Measurements from ENCODE around the gene LEMD3. TPM values are rescaled to one million over a fixed set of nuclear protein-coding genes. Genes with fewer than 3 reads are reported as not detected.

Gene LEMD3
- total RNA-seq, 2 donors from 2014 or later, result 20.2 to 27.3 TPM

GRCh38 chr12:65152012-65152411, 17.4 kb upstream of the LEMD3 start:
- DNase-seq (no peak), ATAC-seq (replicated peaks in 1 of 2) (peak in 1 of 2 donors; percentile 33)
- H3K27ac Mint-ChIP-seq, result no peak overlapping the region
- peaks cover 26% of the 10 kb centered on the region for H3K27me3 Mint-ChIP-seq (ENCODE audit: low read depth)
- peaks cover 26% of the 10 kb centered on the region for H3K4me1 Mint-ChIP-seq (ENCODE audit: low read depth)
- no peaks in the 10 kb centered on the region for H3K36me3 Mint-ChIP-seq (ENCODE audit: insufficient read depth in 2 of 2)
- no peak overlapping the region for H3K4me3 Mint-ChIP-seq
- no peaks in the 10 kb centered on the region for H3K9me3 Mint-ChIP-seq

- no peak overlapping the region for H3K27ac Mint-ChIP-seq
- ATAC-seq (replicated peaks in 1 of 2) (no peak), DNase-seq (no peak)
- no peaks in the 10 kb centered on the region for H3K9me3 Mint-ChIP-seq
- no peak overlapping the region for H3K4me3 Mint-ChIP-seq
- no peaks in the 10 kb centered on the region for H3K36me3 Mint-ChIP-seq (ENCODE audit: insufficient read depth in 2 of 2)
- H3K4me1 Mint-ChIP-seq (ENCODE audit: low read depth), result peaks cover 27% of the 10 kb centered on the region
- peaks cover 26% of the 10 kb centered on the region for H3K27me3 Mint-ChIP-seq (ENCODE audit: low read depth)
Observed at GRCh38 chr12:65152596-65152995, 16.8 kb upstream of the LEMD3 start.

- ATAC-seq (replicated peaks in 1 of 2), result peak; percentile 56 to 77
- Mint-ChIP-seq H3K4me3 (peak overlapping the region; percentile 71 to 72), H3K27me3 (ENCODE audit: low read depth) (peaks cover 26% of the 10 kb centered on the region), H3K4me1 (ENCODE audit: low read depth) (peaks cover 27% of the 10 kb centered on the region), H3K27ac (peak overlapping the region; percentile 82), H3K9me3 (no peaks in the 10 kb centered on the region), H3K36me3 (ENCODE audit: insufficient read depth in 2 of 2) (no peaks in the 10 kb centered on the region)
- DNase-seq, result peak in 1 of 2 donors; percentile 22
Observed at GRCh38 chr12:65155784-65156183, 13.6 kb upstream of the LEMD3 start.

- Mint-ChIP-seq H3K27me3 (ENCODE audit: low read depth) (peaks cover 24% of the 10 kb centered on the region), H3K9me3 (no peaks in the 10 kb centered on the region), H3K4me1 (ENCODE audit: low read depth) (peaks cover 27% of the 10 kb centered on the region), H3K36me3 (ENCODE audit: insufficient read depth in 2 of 2) (no peaks in the 10 kb centered on the region), H3K27ac (peak overlapping the region; percentile 82), H3K4me3 (peak overlapping the region; percentile 71 to 72)
- DNase-seq (peak in 1 of 2 donors; percentile 17), ATAC-seq (replicated peaks in 1 of 2) (peak; percentile 79 to 84)
Observed at GRCh38 chr12:65156366-65156841, 13.0 kb upstream of the LEMD3 start.

GRCh38 chr12:65157091-65157490, 12.3 kb upstream of the LEMD3 start:
- Mint-ChIP-seq H3K27ac (peak overlapping the region; percentile 82), H3K27me3 (ENCODE audit: low read depth) (peaks cover 17% of the 10 kb centered on the region), H3K4me3 (peak overlapping the region; percentile 71 to 72), H3K36me3 (ENCODE audit: insufficient read depth in 2 of 2) (no peaks in the 10 kb centered on the region), H3K9me3 (no peaks in the 10 kb centered on the region), H3K4me1 (ENCODE audit: low read depth) (peaks cover 23% of the 10 kb centered on the region)
- DNase-seq (no peak), ATAC-seq (replicated peaks in 1 of 2) (no peak)

- peak; percentile 53 to 66 for ATAC-seq (replicated peaks in 1 of 2)
- no peaks in the 10 kb centered on the region for H3K36me3 Mint-ChIP-seq (ENCODE audit: insufficient read depth in 2 of 2)
- H3K27ac Mint-ChIP-seq, result no peak overlapping the region
Observed at GRCh38 chr12:65162609-65163008, 6.8 kb upstream of the LEMD3 start.

GRCh38 chr12:65164244-65164643, 5.1 kb upstream of the LEMD3 start:
- no peak overlapping the region for H3K27ac Mint-ChIP-seq
- peaks cover 21% of the 10 kb centered on the region for H3K4me1 Mint-ChIP-seq (ENCODE audit: low read depth)
- ATAC-seq (replicated peaks in 1 of 2), result no peak
- H3K4me3 Mint-ChIP-seq, result no peak overlapping the region
- H3K36me3 Mint-ChIP-seq (ENCODE audit: insufficient read depth in 2 of 2), result no peaks in the 10 kb centered on the region
- no peak for DNase-seq
- peaks cover 15% of the 10 kb centered on the region for H3K27me3 Mint-ChIP-seq (ENCODE audit: low read depth)
- H3K9me3 Mint-ChIP-seq, result no peaks in the 10 kb centered on the region

More at GRCh38 chr12:65162609-65163008, 6.8 kb upstream of the LEMD3 start:
- DNase-seq, result no peak
- H3K27me3 Mint-ChIP-seq (ENCODE audit: low read depth), result peaks cover 15% of the 10 kb centered on the region
- no peaks in the 10 kb centered on the region for H3K9me3 Mint-ChIP-seq
- peaks cover 13% of the 10 kb centered on the region for H3K4me1 Mint-ChIP-seq (ENCODE audit: low read depth)
- H3K4me3 Mint-ChIP-seq, result no peak overlapping the region

GRCh38 chr12:65164774-65165173, 4.6 kb upstream of the LEMD3 start:
- Mint-ChIP-seq H3K4me3 (no peak overlapping the region), H3K36me3 (ENCODE audit: insufficient read depth in 2 of 2) (peaks cover 0 to 2% of the 10 kb centered on the region in 2 donors), H3K27ac (no peak overlapping the region), H3K27me3 (ENCODE audit: low read depth) (peaks cover 12% of the 10 kb centered on the region), H3K9me3 (no peaks in the 10 kb centered on the region), H3K4me1 (ENCODE audit: low read depth) (peaks cover 21% of the 10 kb centered on the region)
- DNase-seq, result no peak
- no peak for ATAC-seq (replicated peaks in 1 of 2)

- DNase-seq (no peak), ATAC-seq (replicated peaks in 1 of 2) (no peak)
- H3K9me3 Mint-ChIP-seq, result no peaks in the 10 kb centered on the region
- no peaks in the 10 kb centered on the region for H3K27me3 Mint-ChIP-seq (ENCODE audit: low read depth)
- peaks cover 30% of the 10 kb centered on the region for H3K4me1 Mint-ChIP-seq (ENCODE audit: low read depth)
- H3K27ac Mint-ChIP-seq, result peak overlapping the region; percentile 92
- peaks cover 0 to 11% of the 10 kb centered on the region in 2 donors for H3K36me3 Mint-ChIP-seq (ENCODE audit: insufficient read depth in 2 of 2)
- peak overlapping the region; percentile 91 to 93 for H3K4me3 Mint-ChIP-seq
Observed at GRCh38 chr12:65168681-65169319, 583 bp upstream of the LEMD3 start.

- Mint-ChIP-seq H3K27ac (peak overlapping the region; percentile 36), H3K36me3 (ENCODE audit: insufficient read depth in 2 of 2) (peaks cover 0 to 11% of the 10 kb centered on the region in 2 donors), H3K4me1 (ENCODE audit: low read depth) (peaks cover 28% of the 10 kb centered on the region), H3K4me3 (peak overlapping the region; percentile 91 to 93), H3K27me3 (ENCODE audit: low read depth) (no peaks in the 10 kb centered on the region), H3K9me3 (no peaks in the 10 kb centered on the region)
- ATAC-seq (replicated peaks in 1 of 2) (peak; percentile 52 to 57), DNase-seq (peak; percentile 71 to 74)
Observed at GRCh38 chr12:65170209-65170881, 962 bp downstream of the LEMD3 start.

- Mint-ChIP-seq H3K27ac (peak overlapping the region; percentile 1), H3K4me3 (peak overlapping the region; percentile 91 to 93), H3K36me3 (ENCODE audit: insufficient read depth in 2 of 2) (peaks cover 0 to 11% of the 10 kb centered on the region in 2 donors), H3K27me3 (ENCODE audit: low read depth) (no peaks in the 10 kb centered on the region), H3K9me3 (no peaks in the 10 kb centered on the region), H3K4me1 (ENCODE audit: low read depth) (peaks cover 28% of the 10 kb centered on the region)
- DNase-seq (peak in 1 of 2 donors; percentile 22), ATAC-seq (replicated peaks in 1 of 2) (no peak)
Observed at GRCh38 chr12:65171073-65171472, 1.7 kb downstream of the LEMD3 start.

- DNase-seq, result no peak
- peaks cover 28% of the 10 kb centered on the region for H3K4me1 Mint-ChIP-seq (ENCODE audit: low read depth)
- no peaks in the 10 kb centered on the region for H3K27me3 Mint-ChIP-seq (ENCODE audit: low read depth)
- H3K27ac Mint-ChIP-seq, result peak overlapping the region; percentile 58
- peaks cover 0 to 11% of the 10 kb centered on the region in 2 donors for H3K36me3 Mint-ChIP-seq (ENCODE audit: insufficient read depth in 2 of 2)
- peak; percentile 15 to 16 for ATAC-seq (replicated peaks in 1 of 2)
- H3K9me3 Mint-ChIP-seq, result no peaks in the 10 kb centered on the region
- peak overlapping the region; percentile 91 for H3K4me3 Mint-ChIP-seq
Observed at GRCh38 chr12:65171870-65172269, 2.5 kb downstream of the LEMD3 start.

GRCh38 chr12:65175385-65175784, 6.0 kb downstream of the LEMD3 start:
- Mint-ChIP-seq H3K4me3 (no peak overlapping the region), H3K27ac (no peak overlapping the region), H3K9me3 (no peaks in the 10 kb centered on the region), H3K36me3 (ENCODE audit: insufficient read depth in 2 of 2) (peaks cover 0 to 10% of the 10 kb centered on the region in 2 donors), H3K27me3 (ENCODE audit: low read depth) (no peaks in the 10 kb centered on the region), H3K4me1 (ENCODE audit: low read depth) (peaks cover 21% of the 10 kb centered on the region)
- DNase-seq (no peak), ATAC-seq (replicated peaks in 1 of 2) (no peak)

Data from activated T-cell treated with anti-CD3 and anti-CD28 coated beads, Interleukin-2, amount 50 U/mL, for 72 hours (primary cell).